K562 (cell line): ENCODE data around the gene OST4.

ENCODE experiments used
- DLX4 ChIP-seq: fragments of 250-450 bp; sonication (Bioruptor Pico); IDR thresholded peaks from 2 replicates; pipeline ENCODE4 v1.6.1; 2021; ENCODE audit warnings: mild to moderate bottlenecking
- KAT2B ChIP-seq: IDR thresholded peaks from one replicate; pipeline ENCODE4 v1.6.1; 2012; ENCODE audit warnings: low read depth, mild to moderate bottlenecking, control low read depth, inconsistent platforms, low read length, moderate library complexity
- MAFF ChIP-seq: IDR thresholded peaks from 2 replicates; pipeline ENCODE4 v1.6.1; 2012; ENCODE audit warnings: low read length, improper control_type of control experiment
- NR3C1 ChIP-seq: sonication (generic); formaldehyde crosslinking; IDR thresholded peaks from 2 replicates; pipeline ENCODE4 v1.8.1; 2022; ENCODE audit warnings: missing genetic modification reagents
- POLR2AphosphoS5 ChIP-seq: IDR thresholded peaks from 2 replicates; pipeline ENCODE4 v1.6.1; 2011; ENCODE audit warnings: mild to moderate bottlenecking, low read depth, low read length, moderate library complexity; ENCODE audit not compliant: control insufficient read depth, insufficient read depth
- TAF1 ChIP-seq: IDR thresholded peaks from 2 replicates; pipeline ENCODE4 v1.6.1; 2011; ENCODE audit warnings: mild to moderate bottlenecking, low read length, moderate library complexity; ENCODE audit not compliant: insufficient read depth, control insufficient read depth, severe bottlenecking; ENCODE audit errors: extremely low read depth
- ZNF780A ChIP-seq: fragments of 250-450 bp; sonication (Bioruptor Pico); IDR thresholded peaks from 2 replicates; pipeline ENCODE4 v1.5.0; 2021; ENCODE audit warnings: mild to moderate bottlenecking
- TF ChIP-seq, protein P1 (sequence below), 3 experiments: IDR thresholded peaks in 2 of 3; conservative IDR thresholded peaks in 1 of 3; 2 replicates each; pipeline ENCODE4 v1.5.1; 2011 to 2012; ENCODE audit warnings: low read length in 3 of 3, mild to moderate bottlenecking in 3 of 3, control low read depth in 2 of 3, improper control_type of control experiment in 1 of 3, inconsistent platforms in 1 of 3, low read depth in 1 of 3, mixed read lengths in 1 of 3, moderate library complexity in 1 of 3; ENCODE audit not compliant: insufficient read depth in 2 of 3
- TF ChIP-seq, protein P2 (sequence below): sonication (generic); formaldehyde crosslinking; IDR thresholded peaks from 2 replicates; pipeline ENCODE4 v1.9.0; 2022; ENCODE audit warnings: mild to moderate bottlenecking, missing genetic modification reagents

DNA sequence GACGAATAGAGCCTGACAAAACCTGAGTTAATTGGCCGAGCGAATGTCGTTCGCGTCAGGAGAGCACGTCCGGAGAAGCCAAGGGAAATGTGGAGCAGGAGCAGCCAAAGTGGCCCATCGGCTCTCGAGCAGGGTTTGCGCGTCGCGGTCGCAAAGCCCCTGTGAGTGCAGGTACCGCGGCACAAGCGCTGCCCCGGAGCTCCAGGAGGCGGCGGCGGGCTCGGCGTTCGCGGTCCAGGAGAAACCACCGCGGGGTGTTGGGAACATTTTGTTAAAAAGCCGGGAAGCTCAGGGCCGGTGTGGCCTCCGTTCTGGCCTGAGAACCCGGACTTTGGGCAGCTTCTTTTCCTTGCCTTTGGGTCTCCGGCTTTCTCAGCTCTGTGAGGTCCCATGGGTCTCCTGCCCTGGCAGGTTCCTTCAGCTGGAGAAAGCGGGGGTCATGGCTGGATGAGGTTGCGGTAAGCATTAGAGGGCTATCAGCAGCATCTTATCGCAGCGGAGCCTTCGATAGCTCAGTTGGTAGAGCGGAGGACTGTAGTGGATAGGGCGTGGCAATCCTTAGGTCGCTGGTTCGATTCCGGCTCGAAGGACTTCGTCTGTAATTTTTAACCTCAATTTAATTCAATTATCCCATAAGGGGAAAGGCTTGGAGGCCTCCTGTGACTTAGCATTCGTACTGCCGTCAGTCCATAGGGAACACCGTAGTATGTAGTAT is 21.0 kb downstream of the OST4 start:
- TF ChIP-seq, protein P1, sequence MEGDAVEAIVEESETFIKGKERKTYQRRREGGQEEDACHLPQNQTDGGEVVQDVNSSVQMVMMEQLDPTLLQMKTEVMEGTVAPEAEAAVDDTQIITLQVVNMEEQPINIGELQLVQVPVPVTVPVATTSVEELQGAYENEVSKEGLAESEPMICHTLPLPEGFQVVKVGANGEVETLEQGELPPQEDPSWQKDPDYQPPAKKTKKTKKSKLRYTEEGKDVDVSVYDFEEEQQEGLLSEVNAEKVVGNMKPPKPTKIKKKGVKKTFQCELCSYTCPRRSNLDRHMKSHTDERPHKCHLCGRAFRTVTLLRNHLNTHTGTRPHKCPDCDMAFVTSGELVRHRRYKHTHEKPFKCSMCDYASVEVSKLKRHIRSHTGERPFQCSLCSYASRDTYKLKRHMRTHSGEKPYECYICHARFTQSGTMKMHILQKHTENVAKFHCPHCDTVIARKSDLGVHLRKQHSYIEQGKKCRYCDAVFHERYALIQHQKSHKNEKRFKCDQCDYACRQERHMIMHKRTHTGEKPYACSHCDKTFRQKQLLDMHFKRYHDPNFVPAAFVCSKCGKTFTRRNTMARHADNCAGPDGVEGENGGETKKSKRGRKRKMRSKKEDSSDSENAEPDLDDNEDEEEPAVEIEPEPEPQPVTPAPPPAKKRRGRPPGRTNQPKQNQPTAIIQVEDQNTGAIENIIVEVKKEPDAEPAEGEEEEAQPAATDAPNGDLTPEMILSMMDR (IDR thresholded peaks at IDR 0.05 in 2 of 3, conservative IDR thresholded peaks at IDR 0.05 in 1 of 3; ENCODE audit: insufficient read depth in 2 of 3, low read depth in 1 of 3, low read length in 3 of 3), result no peak
- TF ChIP-seq MAFF (peak; percentile 25; the same call in 1 of the 2 replicates), KAT2B (no peak), ZNF780A (CRISPR knock-in tag) (no peak), TAF1 (peak; percentile 18), DLX4 (CRISPR knock-in tag) (no peak), NR3C1 (CRISPR knock-in tag) (no peak), POLR2AphosphoS5 (no peak)
- TF ChIP-seq, protein P2, sequence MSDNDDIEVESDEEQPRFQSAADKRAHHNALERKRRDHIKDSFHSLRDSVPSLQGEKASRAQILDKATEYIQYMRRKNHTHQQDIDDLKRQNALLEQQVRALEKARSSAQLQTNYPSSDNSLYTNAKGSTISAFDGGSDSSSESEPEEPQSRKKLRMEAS (CRISPR knock-in tag), result no peak
